Ovary (tissue), 9 donors: ENCODE results near the gene CD36. TPM values are rescaled to one million over a fixed set of nuclear protein-coding genes. Genes with fewer than 3 reads are reported as not detected.

ENCODE experiments used
- DNase-seq, 5 donors: peaks; one replicate each; pipeline ENCODE4 v3.0.0-alpha.2; 2019 to 2020
- H3K27ac ChIP-seq, 2 donors: fragments of 200-600 bp; one replicate each; pipeline versions ENCODE4 v1.5.1 to v1.8.0; 2019 to 2022
- H3K27me3 ChIP-seq: fragments of 200-600 bp; one replicate; pipeline ENCODE4 v1.8.0; 2022
- H3K36me3 ChIP-seq: fragments of 200-600 bp; sonication (generic); one replicate; pipeline ENCODE4 v1.5.1; 2019
- H3K4me1 ChIP-seq: one replicate; pipeline ENCODE4 v1.8.1; 2013; ENCODE audit warnings: mild to moderate bottlenecking, moderate library complexity; ENCODE audit not compliant: insufficient read depth
- H3K4me3 ChIP-seq: fragments of 200-600 bp; sonication (generic); one replicate; pipeline ENCODE4 v1.5.1; 2017
- H3K9me3 ChIP-seq, 2 donors: fragments of 200-600 bp in 1 of 2; sonication (generic) in 1 of 2; one replicate each; pipeline versions ENCODE4 v1.5.1 to v1.8.1; 2013 to 2019; ENCODE audit warnings: mild to moderate bottlenecking in 1 of 2, moderate library complexity in 1 of 2
- EP300 ChIP-seq: sonication (generic); formaldehyde crosslinking; IDR thresholded peaks from one replicate; pipeline ENCODE4 v1.6.1; 2017; ENCODE audit warnings: antibody characterized with exemption
- POLR2A ChIP-seq: fragments of 450-650 bp; IDR thresholded peaks from one replicate; pipeline ENCODE4 v1.6.1; 2017; ENCODE audit warnings: antibody characterized with exemption, mild to moderate bottlenecking, moderate library complexity
- WGBS, 3 donors: extraction: QIAGEN DNeasy Blood & Tissue Kit in 1 of 3; methylation state at CpG; one replicate each; pipeline versions ENCODE4 v1.1.5 to v1.1.7; 2013 to 2017; 5-methylcytosine and 5-hydroxymethylcytosine counted together
- intact Hi-C, 4 donors: fragments of 100-400 bp; cut with DNase I; formaldehyde crosslinking; loops; one replicate each; pipeline versions ENCODE4 v1.11.0 to v1.15.1; 2022 to 2023
- polyA plus RNA-seq, 2 donors: library from polyadenylated mRNA; stranded (reverse); fragments of 200-250 nt in 1 of 2; fragments of 350-450 nt in 1 of 2; fragmentation: Illumina TruSeq in 1 of 2; extraction: RNeasy Lipid Tissue Mini Kit (QIAGEN cat#74804) in 1 of 2; gene quantifications; one replicate each; pipeline ENCODE4 v1.2.3, GENCODE V29; 2013 to 2014
- total RNA-seq, 7 donors: library from RNA; depleted of rRNA in 2 of 7; stranded (reverse); fragments of >200 nt in 2 of 7; fragmentation: NEBNext Ultra II Directional in 3 of 7; extraction: Animal tissue kit (Norgen Biotek cat#: 25700) in 3 of 7; gene quantifications; one replicate each; pipeline versions ENCODE4 v1.1.0 to v1.2.4, GENCODE V29; 2016 to 2023
- TF ChIP-seq, protein P1 (sequence below), 3 donors: fragments of 450-650 bp in 2 of 3; fragments of 200-600 bp in 1 of 3; IDR thresholded peaks; one replicate each; pipeline versions ENCODE4 v1.5.1 to v1.8.0; 2016 to 2022; ENCODE audit warnings: antibody characterized with exemption in 3 of 3, mild to moderate bottlenecking in 1 of 3
- donor health status: DM: no; HTN: no; CAD: no; lungs with moderate emphysema.
- donor health status: DM: no; HTN: no; CAD: no.
- donor health status: Bipolar disorder and iron deficiency.
- donor health status: DM: yes; HTN: yes; CAD: no.
- donor health status: DM: no; HTN: no; CAD: no.
- donor health status: DM: yes; HTN: yes; CAD: no.

Gene CD36
- total and polyA plus RNA-seq, 9 donors = 3.1 to 55.4 (median 9.1) TPM

DNA sequence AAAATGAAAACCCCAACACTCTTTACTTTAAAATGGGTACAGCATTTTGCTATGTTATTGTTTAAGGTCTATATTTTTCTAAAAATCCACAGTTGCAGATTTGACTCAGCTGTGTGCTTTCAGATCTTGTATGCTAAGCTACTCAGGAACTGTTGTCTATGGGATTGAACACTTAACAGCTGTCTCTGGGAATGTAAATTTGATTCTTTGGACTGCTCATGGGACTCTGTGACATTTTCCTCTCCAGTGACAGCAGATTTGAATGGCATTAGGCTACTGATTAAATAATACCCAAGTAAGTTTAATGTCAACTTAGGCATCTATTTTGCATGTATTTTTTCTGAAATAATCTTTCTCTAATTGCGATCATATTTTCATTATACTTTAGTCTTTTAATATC, 1.7 kb upstream of the CD36 start:
- Histone ChIP-seq H3K27ac (no peak overlapping the region), H3K4me3 (no peak overlapping the region), H3K9me3 (no peaks in the 10 kb centered on the region), H3K27me3 (no peaks in the 10 kb centered on the region), H3K4me1 (no peaks in the 10 kb centered on the region), H3K36me3 (no peaks in the 10 kb centered on the region)
- DNase-seq = no peak
- 76 to 91% (median 88%) methylated on average over 1 of the region's 1 CpG for WGBS, 3 donors
- intact Hi-C loops = no loop called here
- TF ChIP-seq POLR2A = no peak
- TF ChIP-seq, protein P1, sequence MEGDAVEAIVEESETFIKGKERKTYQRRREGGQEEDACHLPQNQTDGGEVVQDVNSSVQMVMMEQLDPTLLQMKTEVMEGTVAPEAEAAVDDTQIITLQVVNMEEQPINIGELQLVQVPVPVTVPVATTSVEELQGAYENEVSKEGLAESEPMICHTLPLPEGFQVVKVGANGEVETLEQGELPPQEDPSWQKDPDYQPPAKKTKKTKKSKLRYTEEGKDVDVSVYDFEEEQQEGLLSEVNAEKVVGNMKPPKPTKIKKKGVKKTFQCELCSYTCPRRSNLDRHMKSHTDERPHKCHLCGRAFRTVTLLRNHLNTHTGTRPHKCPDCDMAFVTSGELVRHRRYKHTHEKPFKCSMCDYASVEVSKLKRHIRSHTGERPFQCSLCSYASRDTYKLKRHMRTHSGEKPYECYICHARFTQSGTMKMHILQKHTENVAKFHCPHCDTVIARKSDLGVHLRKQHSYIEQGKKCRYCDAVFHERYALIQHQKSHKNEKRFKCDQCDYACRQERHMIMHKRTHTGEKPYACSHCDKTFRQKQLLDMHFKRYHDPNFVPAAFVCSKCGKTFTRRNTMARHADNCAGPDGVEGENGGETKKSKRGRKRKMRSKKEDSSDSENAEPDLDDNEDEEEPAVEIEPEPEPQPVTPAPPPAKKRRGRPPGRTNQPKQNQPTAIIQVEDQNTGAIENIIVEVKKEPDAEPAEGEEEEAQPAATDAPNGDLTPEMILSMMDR (IDR thresholded peaks at IDR 0.05) = no peak
- TF ChIP-seq EP300 = no peak

DNA sequence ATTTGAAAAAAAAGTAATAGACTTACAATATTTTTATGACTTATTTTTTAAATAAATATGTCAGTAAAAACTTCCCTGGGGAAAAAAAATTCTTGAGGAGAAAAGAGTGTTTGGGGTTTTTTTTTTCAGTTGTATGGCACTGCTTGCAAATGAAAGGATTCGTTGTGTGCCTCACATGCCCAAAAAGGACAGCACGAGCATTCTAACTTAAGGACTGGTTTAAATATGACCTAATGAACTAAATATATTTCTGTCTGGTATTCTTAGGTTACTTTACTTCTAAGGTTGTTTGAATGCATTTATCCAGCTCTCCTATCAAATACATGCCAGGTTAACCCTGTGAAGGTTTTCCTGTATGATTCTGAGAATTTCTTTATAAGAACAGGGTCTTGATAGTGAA, 988 bp upstream of the CD36 start:
- no peaks in the 10 kb centered on the region for H3K27me3 ChIP-seq
- 63 to 70% (median 66%) methylated on average over 2 of the region's 2 CpGs for WGBS, 3 donors
- TF ChIP-seq EP300 (no peak), POLR2A (no peak)
- TF ChIP-seq, protein P1 (IDR thresholded peaks at IDR 0.05) = no peak
- H3K9me3 ChIP-seq = no peaks in the 10 kb centered on the region
- H3K36me3 ChIP-seq = no peaks in the 10 kb centered on the region
- intact Hi-C loops = no loop called here
- no peaks in the 10 kb centered on the region for H3K4me1 ChIP-seq
- no peak overlapping the region for H3K27ac ChIP-seq
- DNase-seq = no peak
- no peak overlapping the region for H3K4me3 ChIP-seq

DNA sequence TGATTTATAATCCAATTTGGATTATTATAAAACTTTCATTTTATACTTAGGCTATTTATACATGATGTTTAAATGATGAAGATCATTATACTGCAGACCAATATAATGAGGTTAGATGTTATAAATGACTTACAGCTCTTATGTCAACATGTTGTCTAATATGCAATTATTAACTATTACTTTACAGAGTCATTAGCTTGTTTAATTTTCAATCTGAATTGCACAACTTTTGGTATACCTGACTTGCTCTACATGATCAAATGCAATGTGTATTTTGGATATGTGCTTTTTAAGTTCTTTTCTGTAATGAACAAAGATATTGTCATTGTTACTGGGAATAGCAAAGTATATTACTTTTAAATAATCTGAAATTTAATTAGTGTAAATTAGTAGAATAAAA, 569 bp downstream of the CD36 start:
- Histone ChIP-seq H3K4me3 (no peak overlapping the region), H3K27me3 (no peaks in the 10 kb centered on the region), H3K36me3 (no peaks in the 10 kb centered on the region), H3K9me3 (no peaks in the 10 kb centered on the region), H3K27ac (no peak overlapping the region), H3K4me1 (no peaks in the 10 kb centered on the region)
- intact Hi-C loops = no loop called here
- TF ChIP-seq, protein P1 (IDR thresholded peaks at IDR 0.05) = no peak
- TF ChIP-seq EP300 = no peak
- no peak for TF ChIP-seq POLR2A
- no peak for DNase-seq

DNA sequence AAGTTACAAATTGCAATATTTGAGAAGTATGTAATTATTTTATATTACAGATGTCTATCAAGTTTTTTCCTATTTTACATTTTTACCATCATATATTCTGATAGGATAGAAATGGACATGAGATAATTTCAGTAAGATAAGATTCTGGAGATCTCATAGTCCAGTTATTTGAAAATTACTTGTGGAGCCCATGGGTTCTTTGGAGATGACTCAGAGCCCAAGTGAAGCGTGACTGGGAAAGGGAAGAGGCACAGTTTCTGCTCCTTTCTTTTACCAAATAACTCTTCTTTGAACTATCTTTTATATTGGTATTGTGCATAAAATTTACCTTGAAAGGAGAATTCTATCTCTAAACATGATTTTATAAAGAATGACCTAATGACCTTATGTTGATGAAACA, 2.4 kb downstream of the CD36 start:
- 69 to 87% (median 79%) methylated on average over 1 of the region's 1 CpG for WGBS, 3 donors
- no peak overlapping the region for H3K4me3 ChIP-seq
- DNase-seq = no peak
- intact Hi-C loops = no loop called here
- no peaks in the 10 kb centered on the region for H3K4me1 ChIP-seq
- TF ChIP-seq POLR2A (no peak), EP300 (no peak)
- TF ChIP-seq, protein P1 (IDR thresholded peaks at IDR 0.05) = no peak
- no peaks in the 10 kb centered on the region for H3K9me3 ChIP-seq
- no peaks in the 10 kb centered on the region for H3K27me3 ChIP-seq
- no peaks in the 10 kb centered on the region for H3K36me3 ChIP-seq
- no peak overlapping the region for H3K27ac ChIP-seq

DNA sequence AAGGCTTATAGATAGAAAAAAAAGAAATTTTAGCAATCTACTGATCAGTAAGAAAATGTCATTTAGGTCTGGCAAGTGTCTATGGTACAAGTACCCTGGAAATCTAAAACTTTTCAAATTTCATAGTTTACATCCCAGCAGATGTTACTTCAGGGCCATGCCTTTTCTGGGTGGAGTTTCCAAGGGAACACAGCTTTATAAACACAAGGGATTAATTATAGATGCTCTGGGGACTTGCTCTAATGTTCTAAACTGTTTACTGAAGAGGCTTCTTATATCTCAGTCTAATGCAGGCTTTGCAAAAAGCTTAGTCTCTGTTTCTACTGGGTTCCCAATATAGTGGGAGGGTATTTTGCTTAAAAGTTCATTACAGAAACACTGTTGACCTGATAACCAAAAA, 3.1 kb downstream of the CD36 start:
- intact Hi-C loops = no loop called here
- no peak overlapping the region for H3K27ac ChIP-seq

More for the DNA sequence above, 3.1 kb downstream of the CD36 start:
- no peak for TF ChIP-seq POLR2A
- TF ChIP-seq, protein P1 (IDR thresholded peaks at IDR 0.05) = no peak
- TF ChIP-seq EP300 = no peak
- no peaks in the 10 kb centered on the region for H3K4me1 ChIP-seq
- no peaks in the 10 kb centered on the region for H3K27me3 ChIP-seq
- no peaks in the 10 kb centered on the region for H3K36me3 ChIP-seq
- H3K4me3 ChIP-seq = no peak overlapping the region
- H3K9me3 ChIP-seq = no peaks in the 10 kb centered on the region
- DNase-seq = no peak
